ENCODE results near the gene BRD4.
A peak's percentile ranks its signal among the peaks of the same experiment; 100 is the strongest.

BRD4 gene

DNA sequence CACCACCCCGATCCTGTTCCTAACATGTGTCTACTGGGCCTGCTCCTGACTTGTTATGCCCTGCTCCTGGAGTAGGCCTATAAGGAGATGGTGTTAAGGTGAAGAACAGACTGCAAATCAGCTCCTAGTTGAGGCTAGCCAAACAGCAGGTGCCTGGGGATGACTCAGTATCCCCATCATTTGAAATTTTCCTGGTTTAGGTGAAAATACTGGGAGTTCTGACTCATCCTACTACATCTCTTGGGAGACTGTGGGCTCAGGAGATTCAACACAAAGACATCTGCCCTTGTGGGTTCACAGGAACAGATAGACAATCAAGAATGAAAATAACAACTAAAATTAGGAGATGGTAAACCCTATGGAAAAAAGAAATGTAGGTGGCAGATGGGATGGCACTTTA, 41.2 kb downstream of the BRD4 start:
- H2BK5ac ChIP-seq (ENCODE audit: low read length), result no peak overlapping the region
- no peak overlapping the region for H3K23ac ChIP-seq (ENCODE audit: low read depth, low read length, poor library complexity)
- WGBS, 2 donors (ENCODE audit: extremely low coverage in 2 of 2, insufficient read length in 2 of 2, insufficient replicate concordance in 1 of 2), result no CpG with 5 or more reads among the region's 1 CpG
- no peak overlapping the region for H2AK5ac ChIP-seq (ENCODE audit: low read depth, low read length)
- H3K18ac ChIP-seq (ENCODE audit: low read length), result no peak overlapping the region
- H2BK12ac ChIP-seq (ENCODE audit: low read length), result no peak overlapping the region
- no peak overlapping the region for H3K4me3 ChIP-seq (ENCODE audit: low read length in 2 of 2)
- H4K8ac ChIP-seq (ENCODE audit: low read depth, low read length), result no peak overlapping the region
- no peak overlapping the region for H3K14ac ChIP-seq (ENCODE audit: low read length)
- H3K4me2 ChIP-seq (ENCODE audit: insufficient read depth, low read length, poor library complexity, severe bottlenecking), result no peak overlapping the region
- H3K9me3 ChIP-seq (replicated peaks in 1 of 2; ENCODE audit: control insufficient read depth in 2 of 2, insufficient read depth in 1 of 2, low read depth in 1 of 2, low read length in 2 of 2), result no peaks in the 10 kb centered on the region
- H3K36me3 ChIP-seq (replicated peaks in 1 of 2; ENCODE audit: control insufficient read depth in 2 of 2, insufficient read depth in 2 of 2, low read length in 2 of 2), result peaks cover 0 to 35% of the 10 kb centered on the region in 2 donors
- no peak overlapping the region for H2BK15ac ChIP-seq (ENCODE audit: low read length)
- H3K79me1 ChIP-seq (ENCODE audit: low read depth, low read length), result peaks cover 9% of the 10 kb centered on the region
- H3K27me3 ChIP-seq (ENCODE audit: control insufficient read depth in 3 of 3, insufficient read depth in 3 of 3, low read depth in 1 of 3, low read length in 3 of 3), result no peaks in the 10 kb centered on the region
- peaks cover 3 to 18% of the 10 kb centered on the region in 2 donors for H3K4me1 ChIP-seq (ENCODE audit: control insufficient read depth in 2 of 2, insufficient read depth in 1 of 2, low read depth in 1 of 2, low read length in 2 of 2)
- no peak overlapping the region for H3K9ac ChIP-seq (ENCODE audit: low read depth, low read length, poor library complexity)
- no peak overlapping the region for H2BK120ac ChIP-seq (ENCODE audit: low read depth, low read length)
- no peak for DNase-seq (ENCODE audit: low spot score)
- no peak overlapping the region for H3K4ac ChIP-seq (ENCODE audit: low read length)
- H2AFZ ChIP-seq (ENCODE audit: low read length), result no peak overlapping the region
- H3K27ac ChIP-seq (replicated peaks; ENCODE audit: low read length), result no peak overlapping the region
- no peak overlapping the region for H4K91ac ChIP-seq (ENCODE audit: low read depth, low read length, poor library complexity)

- no peaks in the 10 kb centered on the region for H3K27me3 ChIP-seq (ENCODE audit: control insufficient read depth in 3 of 3, insufficient read depth in 3 of 3, low read depth in 1 of 3, low read length in 3 of 3)
- H3K14ac ChIP-seq (ENCODE audit: low read length), result no peak overlapping the region
- no peak overlapping the region for H2BK12ac ChIP-seq (ENCODE audit: low read length)
- WGBS, 2 donors (ENCODE audit: extremely low coverage in 2 of 2, insufficient read length in 2 of 2, insufficient replicate concordance in 1 of 2), result no CpG with 5 or more reads among the region's 7 CpGs
- H3K79me1 ChIP-seq (ENCODE audit: low read depth, low read length), result peaks cover 7% of the 10 kb centered on the region
- H3K36me3 ChIP-seq (replicated peaks in 1 of 2; ENCODE audit: control insufficient read depth in 2 of 2, insufficient read depth in 2 of 2, low read length in 2 of 2), result peaks cover 0 to 30% of the 10 kb centered on the region in 2 donors
- no peak overlapping the region for H3K23ac ChIP-seq (ENCODE audit: low read depth, low read length, poor library complexity)
- H3K27ac ChIP-seq (replicated peaks; ENCODE audit: low read length), result no peak overlapping the region
- H3K4me1 ChIP-seq (ENCODE audit: control insufficient read depth in 2 of 2, insufficient read depth in 1 of 2, low read depth in 1 of 2, low read length in 2 of 2), result peaks cover 3 to 22% of the 10 kb centered on the region in 2 donors
- no peak overlapping the region for H2BK15ac ChIP-seq (ENCODE audit: low read length)
- no peak overlapping the region for H3K18ac ChIP-seq (ENCODE audit: low read length)
- H3K4ac ChIP-seq (ENCODE audit: low read length), result no peak overlapping the region
- no peaks in the 10 kb centered on the region for H3K9me3 ChIP-seq (replicated peaks in 1 of 2; ENCODE audit: control insufficient read depth in 2 of 2, insufficient read depth in 1 of 2, low read depth in 1 of 2, low read length in 2 of 2)
- H4K91ac ChIP-seq (ENCODE audit: low read depth, low read length, poor library complexity), result no peak overlapping the region
- no peak overlapping the region for H2AK5ac ChIP-seq (ENCODE audit: low read depth, low read length)
- no peak overlapping the region for H2BK5ac ChIP-seq (ENCODE audit: low read length)
- no peak overlapping the region for H2AFZ ChIP-seq (ENCODE audit: low read length)
- H3K9ac ChIP-seq (ENCODE audit: low read depth, low read length, poor library complexity), result no peak overlapping the region
- no peak overlapping the region for H4K8ac ChIP-seq (ENCODE audit: low read depth, low read length)
- DNase-seq (ENCODE audit: low spot score), result no peak
- H3K4me3 ChIP-seq (ENCODE audit: low read length in 2 of 2), result no peak overlapping the region
- no peak overlapping the region for H2BK120ac ChIP-seq (ENCODE audit: low read depth, low read length)
- H3K4me2 ChIP-seq (ENCODE audit: insufficient read depth, low read length, poor library complexity, severe bottlenecking), result no peak overlapping the region
Measured at GRCh38 chr19:15290166-15290565, 42.2 kb downstream of the BRD4 start.

DNA sequence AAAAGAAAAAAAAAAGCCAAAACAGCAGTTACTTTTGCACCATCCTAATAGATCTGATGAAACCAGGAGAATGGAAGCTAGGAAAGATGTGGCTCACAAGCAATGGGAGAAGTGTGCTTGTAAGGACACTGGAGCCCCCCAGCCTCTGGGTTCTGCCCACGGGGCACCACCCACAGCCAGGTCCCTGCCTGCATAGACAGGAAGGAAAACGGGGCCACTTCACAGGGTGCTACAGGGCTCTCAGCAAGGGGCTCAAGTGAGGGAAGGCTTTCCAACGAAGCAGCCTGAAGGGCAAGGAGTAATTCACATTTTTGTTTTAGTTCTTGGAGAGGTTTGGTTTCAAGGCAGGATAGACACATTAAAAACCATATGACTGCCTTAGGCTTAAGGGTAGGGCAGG, 42.7 kb downstream of the BRD4 start:
- Histone ChIP-seq H2AK5ac (ENCODE audit: low read depth, low read length) (no peak overlapping the region), H3K27ac (replicated peaks; ENCODE audit: low read length) (no peak overlapping the region), H3K18ac (ENCODE audit: low read length) (no peak overlapping the region), H2AFZ (ENCODE audit: low read length) (no peak overlapping the region), H3K9ac (ENCODE audit: low read depth, low read length, poor library complexity) (no peak overlapping the region), H3K36me3 (replicated peaks in 1 of 2; ENCODE audit: control insufficient read depth in 2 of 2, insufficient read depth in 2 of 2, low read length in 2 of 2) (peaks cover 0 to 25% of the 10 kb centered on the region in 2 donors), H3K14ac (ENCODE audit: low read length) (no peak overlapping the region), H3K23ac (ENCODE audit: low read depth, low read length, poor library complexity) (no peak overlapping the region), H3K27me3 (ENCODE audit: control insufficient read depth in 3 of 3, insufficient read depth in 3 of 3, low read depth in 1 of 3, low read length in 3 of 3) (no peaks in the 10 kb centered on the region), H3K9me3 (replicated peaks in 1 of 2; ENCODE audit: control insufficient read depth in 2 of 2, insufficient read depth in 1 of 2, low read depth in 1 of 2, low read length in 2 of 2) (no peaks in the 10 kb centered on the region), H2BK5ac (ENCODE audit: low read length) (no peak overlapping the region), H3K79me1 (ENCODE audit: low read depth, low read length) (peaks cover 7% of the 10 kb centered on the region), H2BK120ac (ENCODE audit: low read depth, low read length) (no peak overlapping the region), H3K4me1 (ENCODE audit: control insufficient read depth in 2 of 2, insufficient read depth in 1 of 2, low read depth in 1 of 2, low read length in 2 of 2) (peaks cover 3 to 26% of the 10 kb centered on the region in 2 donors), H4K8ac (ENCODE audit: low read depth, low read length) (no peak overlapping the region), H3K4ac (ENCODE audit: low read length) (no peak overlapping the region), H3K4me3 (ENCODE audit: low read length in 2 of 2) (no peak overlapping the region), H3K4me2 (ENCODE audit: insufficient read depth, low read length, poor library complexity, severe bottlenecking) (no peak overlapping the region), H2BK15ac (ENCODE audit: low read length) (no peak overlapping the region), H2BK12ac (ENCODE audit: low read length) (no peak overlapping the region), H4K91ac (ENCODE audit: low read depth, low read length, poor library complexity) (no peak overlapping the region)
- DNase-seq (ENCODE audit: low spot score), result no peak
- WGBS, 2 donors (ENCODE audit: extremely low coverage in 2 of 2, insufficient read length in 2 of 2, insufficient replicate concordance in 1 of 2), result no CpG with 5 or more reads among the region's 3 CpGs

- no peak overlapping the region for H2BK15ac ChIP-seq (ENCODE audit: low read length)
- H3K14ac ChIP-seq (ENCODE audit: low read length), result no peak overlapping the region
- no peaks in the 10 kb centered on the region for H3K9me3 ChIP-seq (replicated peaks in 1 of 2; ENCODE audit: control insufficient read depth in 2 of 2, insufficient read depth in 1 of 2, low read depth in 1 of 2, low read length in 2 of 2)
- no peak overlapping the region for H2BK12ac ChIP-seq (ENCODE audit: low read length)
- H2AFZ ChIP-seq (ENCODE audit: low read length), result no peak overlapping the region
- H3K4me1 ChIP-seq (ENCODE audit: control insufficient read depth in 2 of 2, insufficient read depth in 1 of 2, low read depth in 1 of 2, low read length in 2 of 2), result peaks cover 3 to 27% of the 10 kb centered on the region in 2 donors
- H3K27me3 ChIP-seq (ENCODE audit: control insufficient read depth in 3 of 3, insufficient read depth in 3 of 3, low read depth in 1 of 3, low read length in 3 of 3), result no peaks in the 10 kb centered on the region
- H3K27ac ChIP-seq (replicated peaks; ENCODE audit: low read length), result no peak overlapping the region
- no CpG with 5 or more reads among the region's 14 CpGs for WGBS, 2 donors (ENCODE audit: extremely low coverage in 2 of 2, insufficient read length in 2 of 2, insufficient replicate concordance in 1 of 2)
- H3K4ac ChIP-seq (ENCODE audit: low read length), result no peak overlapping the region
- no peak overlapping the region for H3K23ac ChIP-seq (ENCODE audit: low read depth, low read length, poor library complexity)
- no peak overlapping the region for H2AK5ac ChIP-seq (ENCODE audit: low read depth, low read length)
- H3K79me1 ChIP-seq (ENCODE audit: low read depth, low read length), result peaks cover 6% of the 10 kb centered on the region
- H3K9ac ChIP-seq (ENCODE audit: low read depth, low read length, poor library complexity), result peak overlapping the region; percentile 54
- H3K18ac ChIP-seq (ENCODE audit: low read length), result no peak overlapping the region
- H2BK5ac ChIP-seq (ENCODE audit: low read length), result peak overlapping the region; percentile 26
- no peak for DNase-seq (ENCODE audit: low spot score)
- no peak overlapping the region for H3K4me2 ChIP-seq (ENCODE audit: insufficient read depth, low read length, poor library complexity, severe bottlenecking)
- H3K4me3 ChIP-seq (ENCODE audit: low read length in 2 of 2), result no peak overlapping the region
- no peak overlapping the region for H4K91ac ChIP-seq (ENCODE audit: low read depth, low read length, poor library complexity)
- H2BK120ac ChIP-seq (ENCODE audit: low read depth, low read length), result no peak overlapping the region
- no peak overlapping the region for H4K8ac ChIP-seq (ENCODE audit: low read depth, low read length)
- H3K36me3 ChIP-seq (replicated peaks in 1 of 2; ENCODE audit: control insufficient read depth in 2 of 2, insufficient read depth in 2 of 2, low read length in 2 of 2), result peaks cover 0 to 13% of the 10 kb centered on the region in 2 donors
Measured at GRCh38 chr19:15288146-15288963, 44.0 kb downstream of the BRD4 start.
